Breast epithelium (tissue), 3 donors: Measurements from ENCODE around the gene PSAT1.

Source experiments
- POLR2A ChIP-seq: fragments of 450-650 bp; IDR thresholded peaks from one replicate; pipeline ENCODE4 v1.6.1; 2016; ENCODE audit warnings: antibody characterized with exemption, mild to moderate bottlenecking, moderate library complexity
- POLR2AphosphoS5 ChIP-seq, 3 donors: sonication (generic); formaldehyde crosslinking; IDR thresholded peaks; one replicate each; pipeline ENCODE4 v1.6.1; 2017; ENCODE audit warnings: antibody characterized with exemption in 3 of 3
- TF ChIP-seq, protein P1 (sequence below), 3 donors: fragments of 450-650 bp; IDR thresholded peaks; one replicate each; pipeline ENCODE4 v1.5.1; 2016 to 2017; ENCODE audit warnings: antibody characterized with exemption in 3 of 3, mild to moderate bottlenecking in 3 of 3, moderate library complexity in 3 of 3

DNA sequence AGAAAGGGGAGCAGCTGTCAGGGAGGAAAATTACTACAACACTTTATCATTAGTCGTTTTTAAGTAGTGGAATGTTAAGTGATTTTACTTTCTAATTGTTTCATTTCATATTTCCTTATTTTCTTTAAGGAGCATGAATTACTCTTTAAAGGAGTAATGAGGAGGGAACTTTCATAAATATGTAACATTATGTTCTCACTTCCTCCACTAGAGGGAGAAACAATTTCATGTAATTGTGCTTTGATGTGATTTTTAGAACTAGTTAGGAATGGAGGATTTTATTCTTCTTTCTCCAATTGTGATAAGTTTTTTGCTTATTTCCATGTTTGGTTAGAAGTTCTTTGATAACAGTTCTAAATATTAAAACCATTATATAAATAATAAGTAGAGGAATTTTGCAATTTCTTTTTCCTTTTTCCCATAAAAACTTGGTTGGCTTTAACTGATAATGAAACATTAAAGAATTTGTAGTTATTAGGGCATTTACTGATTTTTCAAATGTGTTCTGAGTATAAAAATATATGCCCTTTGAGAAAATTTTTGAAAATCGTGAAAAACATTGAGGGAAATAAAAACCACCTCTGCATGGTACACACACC is 35.4 kb upstream of the PSAT1 start:
- TF ChIP-seq, protein P1, sequence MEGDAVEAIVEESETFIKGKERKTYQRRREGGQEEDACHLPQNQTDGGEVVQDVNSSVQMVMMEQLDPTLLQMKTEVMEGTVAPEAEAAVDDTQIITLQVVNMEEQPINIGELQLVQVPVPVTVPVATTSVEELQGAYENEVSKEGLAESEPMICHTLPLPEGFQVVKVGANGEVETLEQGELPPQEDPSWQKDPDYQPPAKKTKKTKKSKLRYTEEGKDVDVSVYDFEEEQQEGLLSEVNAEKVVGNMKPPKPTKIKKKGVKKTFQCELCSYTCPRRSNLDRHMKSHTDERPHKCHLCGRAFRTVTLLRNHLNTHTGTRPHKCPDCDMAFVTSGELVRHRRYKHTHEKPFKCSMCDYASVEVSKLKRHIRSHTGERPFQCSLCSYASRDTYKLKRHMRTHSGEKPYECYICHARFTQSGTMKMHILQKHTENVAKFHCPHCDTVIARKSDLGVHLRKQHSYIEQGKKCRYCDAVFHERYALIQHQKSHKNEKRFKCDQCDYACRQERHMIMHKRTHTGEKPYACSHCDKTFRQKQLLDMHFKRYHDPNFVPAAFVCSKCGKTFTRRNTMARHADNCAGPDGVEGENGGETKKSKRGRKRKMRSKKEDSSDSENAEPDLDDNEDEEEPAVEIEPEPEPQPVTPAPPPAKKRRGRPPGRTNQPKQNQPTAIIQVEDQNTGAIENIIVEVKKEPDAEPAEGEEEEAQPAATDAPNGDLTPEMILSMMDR (IDR thresholded peaks at IDR 0.05): peak in 2 of 3 donors; percentile 54 to 58
- TF ChIP-seq POLR2A (no peak), POLR2AphosphoS5 (IDR thresholded peaks at IDR 0.05) (no peak)
